ENCODE results near the gene KCNK16.

GRCh38 chr6:39347906-39348585 lies 25.5 kb upstream of the KCNK16 start:
- TF ChIP-seq CTCF (IDR thresholded peaks at IDR 0.05) (peak; percentile 92), ZFX (IDR thresholded peaks at IDR 0.05; ENCODE audit: borderline replicate concordance) (no peak)

Data from 22Rv1 (cell line).